A549 (cell line): ENCODE measurements around the gene DMPK.

ENCODE experiments used
- CHD2 ChIP-seq: fragments of 150-350 bp; IDR thresholded peaks from 2 replicates; pipeline ENCODE4 v1.6.1; 2014; ENCODE audit warnings: low read length; ENCODE audit not compliant: partially characterized antibody
- EP300 ChIP-seq, 2 experiments: fragments of >200 bp; sonication (Bioruptor Twin); formaldehyde crosslinking; IDR thresholded peaks; 2 replicates in 1 of 2; 3 replicates in 1 of 2; pipeline ENCODE4 v1.6.1; 2016 to 2017
- FOSL2 ChIP-seq, 2 experiments: fragments of 450-650 bp in 1 of 2; fragments of >200 bp in 1 of 2; sonication (Bioruptor Twin) in 1 of 2; formaldehyde crosslinking; IDR thresholded peaks; 2 replicates each; pipeline versions ENCODE4 v1.5.0 to v1.6.1; 2016 to 2020; ENCODE audit warnings: mild to moderate bottlenecking in 1 of 2, moderate library complexity in 1 of 2
- JUNB ChIP-seq: fragments of >200 bp; sonication (Bioruptor Twin); formaldehyde crosslinking; IDR thresholded peaks from 2 replicates; pipeline ENCODE4 v1.6.1; 2016
- KDM5A ChIP-seq: fragments of 200-600 bp; sonication (generic); IDR thresholded peaks from 2 replicates; pipeline ENCODE4 v1.6.1; 2016; ENCODE audit warnings: antibody characterized with exemption, mild to moderate bottlenecking
- MYC ChIP-seq: IDR thresholded peaks from 2 replicates; pipeline ENCODE4 v1.6.1; 2012; ENCODE audit warnings: mild to moderate bottlenecking, inconsistent platforms, low read length, improper control_type of control experiment, borderline replicate concordance
- POLR2A ChIP-seq: IDR thresholded peaks from 2 replicates; pipeline ENCODE4 v1.6.1; 2012; ENCODE audit warnings: mild to moderate bottlenecking, low read length
- RAD21 ChIP-seq, 2 experiments: fragments of >200 bp in 1 of 2; sonication (Bioruptor Twin) in 1 of 2; formaldehyde crosslinking in 1 of 2; IDR thresholded peaks in 1 of 2; conservative IDR thresholded peaks in 1 of 2; 2 replicates in 1 of 2; 3 replicates in 1 of 2; pipeline ENCODE4 v1.6.1; 2012 to 2018; ENCODE audit warnings: inconsistent platforms in 1 of 2
- RARB ChIP-seq: fragments of 250-450 bp; sonication (Bioruptor Pico); IDR thresholded peaks from 2 replicates; pipeline ENCODE4 v1.8.0; 2021; ENCODE audit warnings: mild to moderate bottlenecking, moderate library complexity
- RFX5 ChIP-seq: fragments of 450-650 bp; IDR thresholded peaks from 2 replicates; pipeline ENCODE4 v1.7.1; 2014; ENCODE audit warnings: antibody characterized with exemption, mild to moderate bottlenecking, moderate library complexity
- TF ChIP-seq, protein P1 (sequence below): fragments of >200 bp; sonication (Bioruptor Twin); formaldehyde crosslinking; IDR thresholded peaks from 3 replicates; pipeline ENCODE4 v1.5.1; 2016
- TF ChIP-seq, protein P2 (sequence below): IDR thresholded peaks from 2 replicates; pipeline ENCODE4 v1.6.1; 2012
- TF ChIP-seq, protein P3 (sequence below): fragments of 200-600 bp; sonication (generic); IDR thresholded peaks from 2 replicates; pipeline ENCODE4 v1.6.1; 2016; ENCODE audit warnings: antibody characterized with exemption, mild to moderate bottlenecking, moderate library complexity

DNA sequence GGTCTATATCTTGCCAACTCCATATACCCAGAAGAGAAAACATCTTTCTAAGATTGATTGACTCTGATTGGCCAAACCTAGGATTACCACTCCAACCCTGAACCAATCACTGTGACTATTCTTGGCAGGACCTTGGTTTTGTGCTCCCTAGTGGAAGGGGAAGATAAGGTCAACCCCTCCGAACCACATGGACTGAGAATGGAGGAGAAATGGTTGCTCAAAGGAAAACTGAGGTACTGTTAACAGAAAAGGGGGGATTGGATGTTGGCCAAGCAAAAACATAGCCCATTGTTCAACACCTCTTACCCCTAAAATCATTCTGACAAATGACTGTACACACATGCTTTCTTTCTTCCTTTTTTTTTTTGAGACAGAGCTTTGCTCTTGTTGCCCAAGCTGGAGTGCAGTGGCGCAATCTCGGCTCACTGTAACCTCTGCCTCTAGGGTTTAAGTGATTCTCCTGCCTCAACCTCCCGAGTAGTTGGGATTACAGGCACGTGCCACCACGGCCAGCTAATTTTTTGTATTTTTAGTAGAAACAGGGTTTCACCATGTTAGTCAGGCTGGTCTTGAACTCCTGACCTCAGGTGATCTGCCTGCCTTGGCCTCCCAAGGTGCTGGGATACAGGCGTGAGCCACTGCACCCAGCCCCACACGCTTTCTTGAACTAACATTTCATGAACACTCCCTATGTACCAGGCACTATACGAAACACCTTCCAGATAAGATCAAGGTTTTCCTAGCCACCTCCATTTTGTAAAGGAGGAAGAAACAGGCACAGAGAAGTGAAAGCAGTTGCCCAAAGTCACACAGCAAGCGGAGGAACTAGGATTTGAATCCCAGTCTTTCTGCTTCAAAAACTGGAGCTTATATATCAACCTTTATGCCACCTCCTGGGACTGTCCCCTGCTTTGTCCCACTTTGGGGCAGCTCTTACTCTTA is 42.5 kb downstream of the DMPK start:
- TF ChIP-seq, protein P1, sequence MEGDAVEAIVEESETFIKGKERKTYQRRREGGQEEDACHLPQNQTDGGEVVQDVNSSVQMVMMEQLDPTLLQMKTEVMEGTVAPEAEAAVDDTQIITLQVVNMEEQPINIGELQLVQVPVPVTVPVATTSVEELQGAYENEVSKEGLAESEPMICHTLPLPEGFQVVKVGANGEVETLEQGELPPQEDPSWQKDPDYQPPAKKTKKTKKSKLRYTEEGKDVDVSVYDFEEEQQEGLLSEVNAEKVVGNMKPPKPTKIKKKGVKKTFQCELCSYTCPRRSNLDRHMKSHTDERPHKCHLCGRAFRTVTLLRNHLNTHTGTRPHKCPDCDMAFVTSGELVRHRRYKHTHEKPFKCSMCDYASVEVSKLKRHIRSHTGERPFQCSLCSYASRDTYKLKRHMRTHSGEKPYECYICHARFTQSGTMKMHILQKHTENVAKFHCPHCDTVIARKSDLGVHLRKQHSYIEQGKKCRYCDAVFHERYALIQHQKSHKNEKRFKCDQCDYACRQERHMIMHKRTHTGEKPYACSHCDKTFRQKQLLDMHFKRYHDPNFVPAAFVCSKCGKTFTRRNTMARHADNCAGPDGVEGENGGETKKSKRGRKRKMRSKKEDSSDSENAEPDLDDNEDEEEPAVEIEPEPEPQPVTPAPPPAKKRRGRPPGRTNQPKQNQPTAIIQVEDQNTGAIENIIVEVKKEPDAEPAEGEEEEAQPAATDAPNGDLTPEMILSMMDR = no peak
- TF ChIP-seq, protein P2, sequence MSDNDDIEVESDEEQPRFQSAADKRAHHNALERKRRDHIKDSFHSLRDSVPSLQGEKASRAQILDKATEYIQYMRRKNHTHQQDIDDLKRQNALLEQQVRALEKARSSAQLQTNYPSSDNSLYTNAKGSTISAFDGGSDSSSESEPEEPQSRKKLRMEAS = no peak
- TF ChIP-seq, protein P3, sequence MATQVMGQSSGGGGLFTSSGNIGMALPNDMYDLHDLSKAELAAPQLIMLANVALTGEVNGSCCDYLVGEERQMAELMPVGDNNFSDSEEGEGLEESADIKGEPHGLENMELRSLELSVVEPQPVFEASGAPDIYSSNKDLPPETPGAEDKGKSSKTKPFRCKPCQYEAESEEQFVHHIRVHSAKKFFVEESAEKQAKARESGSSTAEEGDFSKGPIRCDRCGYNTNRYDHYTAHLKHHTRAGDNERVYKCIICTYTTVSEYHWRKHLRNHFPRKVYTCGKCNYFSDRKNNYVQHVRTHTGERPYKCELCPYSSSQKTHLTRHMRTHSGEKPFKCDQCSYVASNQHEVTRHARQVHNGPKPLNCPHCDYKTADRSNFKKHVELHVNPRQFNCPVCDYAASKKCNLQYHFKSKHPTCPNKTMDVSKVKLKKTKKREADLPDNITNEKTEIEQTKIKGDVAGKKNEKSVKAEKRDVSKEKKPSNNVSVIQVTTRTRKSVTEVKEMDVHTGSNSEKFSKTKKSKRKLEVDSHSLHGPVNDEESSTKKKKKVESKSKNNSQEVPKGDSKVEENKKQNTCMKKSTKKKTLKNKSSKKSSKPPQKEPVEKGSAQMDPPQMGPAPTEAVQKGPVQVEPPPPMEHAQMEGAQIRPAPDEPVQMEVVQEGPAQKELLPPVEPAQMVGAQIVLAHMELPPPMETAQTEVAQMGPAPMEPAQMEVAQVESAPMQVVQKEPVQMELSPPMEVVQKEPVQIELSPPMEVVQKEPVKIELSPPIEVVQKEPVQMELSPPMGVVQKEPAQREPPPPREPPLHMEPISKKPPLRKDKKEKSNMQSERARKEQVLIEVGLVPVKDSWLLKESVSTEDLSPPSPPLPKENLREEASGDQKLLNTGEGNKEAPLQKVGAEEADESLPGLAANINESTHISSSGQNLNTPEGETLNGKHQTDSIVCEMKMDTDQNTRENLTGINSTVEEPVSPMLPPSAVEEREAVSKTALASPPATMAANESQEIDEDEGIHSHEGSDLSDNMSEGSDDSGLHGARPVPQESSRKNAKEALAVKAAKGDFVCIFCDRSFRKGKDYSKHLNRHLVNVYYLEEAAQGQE = no peak
- TF ChIP-seq POLR2A = no peak
- TF ChIP-seq RAD21 (conservative IDR thresholded peaks at IDR 0.05 in 1 of 2, IDR thresholded peaks at IDR 0.05 in 1 of 2) = no peak
- TF ChIP-seq RFX5 = no peak
- TF ChIP-seq JUNB = no peak
- no peak for TF ChIP-seq EP300 (IDR thresholded peaks at IDR 0.05)
- no peak for TF ChIP-seq CHD2
- no peak for TF ChIP-seq MYC
- TF ChIP-seq FOSL2 (IDR thresholded peaks at IDR 0.05) = no peak
- TF ChIP-seq FOSL2 (CRISPR knock-in tag; IDR thresholded peaks at IDR 0.05) = no peak
- TF ChIP-seq RARB (CRISPR knock-in tag) = no peak
- TF ChIP-seq KDM5A = no peak
